HG02610 (cell line): Measurements from ENCODE around the gene RAB1B.
"Not testable (repeated sequence)": the region's sequence is repeated elsewhere in the genome, so short reads cannot be mapped to it uniquely, and the experiment has no call there.

ENCODE experiments used
- ATAC-seq: cut with Tn5 transposase; IDR thresholded peaks from one replicate; pipeline ENCODE4 v1.9.1; 2021; ENCODE audit warnings: mild to moderate bottlenecking, moderate library complexity; ENCODE audit not compliant: unreplicated experiment

The RAB1B gene

GRCh38 chr11:66239511-66239910, 28.9 kb upstream of the RAB1B start:
- no peak for ATAC-seq

GRCh38 chr11:66239998-66240780, 28.2 kb upstream of the RAB1B start:
- no peak for ATAC-seq

- no peak for ATAC-seq
Measured at GRCh38 chr11:66240781-66241136, 27.7 kb upstream of the RAB1B start.

- ATAC-seq, result no peak
Measured at GRCh38 chr11:66242095-66242765, 26.2 kb upstream of the RAB1B start.

GRCh38 chr11:66243782-66244535, 24.5 kb upstream of the RAB1B start:
- ATAC-seq, result no peak

- no peak for ATAC-seq
Measured at GRCh38 chr11:66247295-66247694, 21.1 kb upstream of the RAB1B start.

- ATAC-seq, result no peak
Measured at GRCh38 chr11:66247801-66248200, 20.6 kb upstream of the RAB1B start.

- no peak for ATAC-seq
Measured at GRCh38 chr11:66248903-66249302, 19.5 kb upstream of the RAB1B start.

- no peak for ATAC-seq
Measured at GRCh38 chr11:66251809-66252208, 16.6 kb upstream of the RAB1B start.

- ATAC-seq, result not testable (repeated sequence)
Measured at GRCh38 chr11:66253081-66253480, 15.4 kb upstream of the RAB1B start.

- ATAC-seq, result no peak
Measured at GRCh38 chr11:66258473-66258893, 10.0 kb upstream of the RAB1B start.

GRCh38 chr11:66259225-66259624, 9.2 kb upstream of the RAB1B start:
- ATAC-seq, result no peak

GRCh38 chr11:66259956-66260355, 8.5 kb upstream of the RAB1B start:
- ATAC-seq, result no peak

- ATAC-seq, result no peak
Measured at GRCh38 chr11:66261578-66261977, 6.9 kb upstream of the RAB1B start.

- ATAC-seq, result no peak
Measured at GRCh38 chr11:66262191-66262590, 6.2 kb upstream of the RAB1B start.

GRCh38 chr11:66262696-66263095, 5.7 kb upstream of the RAB1B start:
- no peak for ATAC-seq

GRCh38 chr11:66263231-66263630, 5.2 kb upstream of the RAB1B start:
- no peak for ATAC-seq

- ATAC-seq, result no peak
Measured at GRCh38 chr11:66263785-66264184, 4.7 kb upstream of the RAB1B start.

- no peak for ATAC-seq
Measured at GRCh38 chr11:66264383-66264782, 4.1 kb upstream of the RAB1B start.

- no peak for ATAC-seq
Measured at GRCh38 chr11:66264914-66265313, 3.5 kb upstream of the RAB1B start.

GRCh38 chr11:66265531-66266377, 2.7 kb upstream of the RAB1B start:
- no peak for ATAC-seq
